ENCODE measurements around the gene PIN1. TPM values are rescaled to one million over a fixed set of nuclear protein-coding genes. Genes with fewer than 3 reads are reported as not detected.
"Not testable (repeated sequence)": the region's sequence is repeated elsewhere in the genome, so short reads cannot be mapped to it uniquely, and the experiment has no call there.

Gene PIN1
- 71.6 TPM for total RNA-seq

GRCh38 chr19:9834726-9835506, at the start of gene PIN1:
PIN1 (plus strand) TSS chr19:9835318; CDS start chr19:9835345, 27 bp downstream.
- peak; percentile 99 for DNase-seq

GRCh38 chr19:9785367-9786331, 49.5 kb upstream of the PIN1 start:
- peak; percentile 99 for DNase-seq

- DNase-seq: no peak
Measured at GRCh38 chr19:9786342-9786741, 48.8 kb upstream of the PIN1 start.

- DNase-seq: no peak
Measured at GRCh38 chr19:9786819-9787218, 48.3 kb upstream of the PIN1 start.

GRCh38 chr19:9788604-9789003, 46.5 kb upstream of the PIN1 start:
- not testable (repeated sequence) for DNase-seq

- DNase-seq: no peak
Measured at GRCh38 chr19:9789066-9789465, 46.1 kb upstream of the PIN1 start.

GRCh38 chr19:9789579-9789978, 45.5 kb upstream of the PIN1 start:
- not testable (repeated sequence) for DNase-seq

- not testable (repeated sequence) for DNase-seq
Measured at GRCh38 chr19:9791073-9791367, 44.1 kb upstream of the PIN1 start.

- DNase-seq: peak; percentile 98
Measured at GRCh38 chr19:9791552-9792205, 43.4 kb upstream of the PIN1 start.

- DNase-seq: peak; percentile 98
Measured at GRCh38 chr19:9792206-9793070, 42.7 kb upstream of the PIN1 start.

GRCh38 chr19:9793071-9793591, 42.0 kb upstream of the PIN1 start:
- DNase-seq: peak; percentile 72

- DNase-seq: peak; percentile 93
Measured at GRCh38 chr19:9796113-9796773, 38.9 kb upstream of the PIN1 start.

- DNase-seq: no peak
Measured at GRCh38 chr19:9797871-9798270, 37.2 kb upstream of the PIN1 start.

- no peak for DNase-seq
Measured at GRCh38 chr19:9799162-9799561, 36.0 kb upstream of the PIN1 start.

- no peak for DNase-seq
Measured at GRCh38 chr19:9801976-9802375, 33.1 kb upstream of the PIN1 start.

- no peak for DNase-seq
Measured at GRCh38 chr19:9806803-9807202, 28.3 kb upstream of the PIN1 start.

- no peak for DNase-seq
Measured at GRCh38 chr19:9808855-9809824, 26.0 kb upstream of the PIN1 start.

- no peak for DNase-seq
Measured at GRCh38 chr19:9811139-9811538, 24.0 kb upstream of the PIN1 start.

GRCh38 chr19:9818175-9818733, 16.9 kb upstream of the PIN1 start:
- DNase-seq: no peak
